ENCODE data around the gene TMEM235. TPM values are rescaled to one million over a fixed set of nuclear protein-coding genes. Genes with fewer than 3 reads are reported as not detected.

The TMEM235 gene
- total RNA-seq, 2 donors from 2014 or later = 0.33 TPM; not detected in 1

DNA sequence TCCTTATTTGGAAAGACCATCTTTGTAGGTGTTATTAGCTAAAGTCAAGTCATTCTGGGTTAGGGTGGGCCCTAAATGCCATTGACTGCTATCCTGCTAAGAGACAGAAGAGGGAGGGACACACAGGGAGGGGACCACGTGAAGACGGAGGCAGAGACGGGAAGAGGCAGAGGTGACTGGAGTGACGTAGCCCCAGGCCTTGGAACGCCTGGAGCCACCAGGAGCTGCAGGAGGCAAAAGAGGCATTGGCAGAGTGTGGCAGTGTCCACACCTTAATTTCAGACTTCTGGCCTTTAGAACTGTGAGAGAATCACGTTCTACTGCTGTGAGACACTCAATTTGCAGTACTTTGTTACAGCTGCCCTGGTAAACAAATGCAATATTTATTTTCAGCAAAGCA lies 31.0 kb upstream of the TMEM235 start:
- no peak for DNase-seq
- Histone ChIP-seq H3K36me3 (ENCODE audit: control insufficient read depth, insufficient read depth, low read length) (peaks cover 38% of the 10 kb centered on the region), H3K4me1 (ENCODE audit: control insufficient read depth, insufficient read depth, low read length) (no peaks in the 10 kb centered on the region), H3K27me3 (ENCODE audit: control insufficient read depth, insufficient read depth, low read length, poor library complexity, severe bottlenecking) (no peaks in the 10 kb centered on the region), H3K4me3 (ENCODE audit: low read length) (no peak overlapping the region), H3K27ac (ENCODE audit: low read depth, low read length) (no peak overlapping the region), H3K9ac (ENCODE audit: extremely low read depth, low read length, poor library complexity, severe bottlenecking) (no peak overlapping the region), H3K9me3 (ENCODE audit: control insufficient read depth, low read length) (no peaks in the 10 kb centered on the region)
- TF ChIP-seq, protein P1, sequence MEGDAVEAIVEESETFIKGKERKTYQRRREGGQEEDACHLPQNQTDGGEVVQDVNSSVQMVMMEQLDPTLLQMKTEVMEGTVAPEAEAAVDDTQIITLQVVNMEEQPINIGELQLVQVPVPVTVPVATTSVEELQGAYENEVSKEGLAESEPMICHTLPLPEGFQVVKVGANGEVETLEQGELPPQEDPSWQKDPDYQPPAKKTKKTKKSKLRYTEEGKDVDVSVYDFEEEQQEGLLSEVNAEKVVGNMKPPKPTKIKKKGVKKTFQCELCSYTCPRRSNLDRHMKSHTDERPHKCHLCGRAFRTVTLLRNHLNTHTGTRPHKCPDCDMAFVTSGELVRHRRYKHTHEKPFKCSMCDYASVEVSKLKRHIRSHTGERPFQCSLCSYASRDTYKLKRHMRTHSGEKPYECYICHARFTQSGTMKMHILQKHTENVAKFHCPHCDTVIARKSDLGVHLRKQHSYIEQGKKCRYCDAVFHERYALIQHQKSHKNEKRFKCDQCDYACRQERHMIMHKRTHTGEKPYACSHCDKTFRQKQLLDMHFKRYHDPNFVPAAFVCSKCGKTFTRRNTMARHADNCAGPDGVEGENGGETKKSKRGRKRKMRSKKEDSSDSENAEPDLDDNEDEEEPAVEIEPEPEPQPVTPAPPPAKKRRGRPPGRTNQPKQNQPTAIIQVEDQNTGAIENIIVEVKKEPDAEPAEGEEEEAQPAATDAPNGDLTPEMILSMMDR (conservative IDR thresholded peaks at IDR 0.05) = no peak
- no peaks in the 10 kb centered on the region for H3K9me3 Mint-ChIP-seq
- H3K27ac Mint-ChIP-seq = no peak overlapping the region
- H3K4me3 Mint-ChIP-seq = no peak overlapping the region
- peaks cover 19% of the 10 kb centered on the region for H3K4me1 Mint-ChIP-seq
- 91 to 93% methylated on average over 6 of the region's 6 CpGs for WGBS, 2 experiments (ENCODE audit: insufficient coverage in 1 of 2, insufficient read length in 1 of 2)
- peaks cover 48% of the 10 kb centered on the region for H3K36me3 Mint-ChIP-seq (ENCODE audit: low read depth)
- no peaks in the 10 kb centered on the region for H3K27me3 Mint-ChIP-seq (ENCODE audit: insufficient read depth)

DNA sequence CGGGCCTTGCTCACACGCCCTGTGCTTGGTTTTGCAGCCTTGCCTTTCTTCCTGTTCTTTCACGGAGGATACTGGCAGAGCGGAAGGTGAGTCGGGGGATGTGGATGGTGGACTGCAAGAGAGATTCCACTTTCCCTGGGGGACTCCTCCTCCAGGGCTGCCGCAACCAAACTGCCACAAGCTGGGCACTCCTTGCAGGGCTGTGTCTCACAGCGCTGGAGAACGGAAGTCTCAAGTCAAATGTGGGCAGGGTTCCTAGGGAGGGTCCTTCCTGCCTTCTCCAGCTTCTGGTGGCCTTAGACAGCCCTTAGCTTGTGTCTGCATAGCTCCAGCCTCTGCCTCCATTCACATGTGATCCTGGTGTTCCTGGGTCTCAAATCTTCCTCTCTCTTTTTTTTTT lies 28.8 kb upstream of the TMEM235 start:
- Mint-ChIP-seq H3K4me3 (no peak overlapping the region), H3K27me3 (ENCODE audit: insufficient read depth) (no peaks in the 10 kb centered on the region), H3K4me1 (peaks cover 5% of the 10 kb centered on the region), H3K36me3 (ENCODE audit: low read depth) (peaks cover 34% of the 10 kb centered on the region), H3K9me3 (no peaks in the 10 kb centered on the region), H3K27ac (no peak overlapping the region)
- Histone ChIP-seq H3K4me3 (ENCODE audit: low read length) (no peak overlapping the region), H3K36me3 (ENCODE audit: control insufficient read depth, insufficient read depth, low read length) (peaks cover 24% of the 10 kb centered on the region), H3K9me3 (ENCODE audit: control insufficient read depth, low read length) (no peaks in the 10 kb centered on the region), H3K27me3 (ENCODE audit: control insufficient read depth, insufficient read depth, low read length, poor library complexity, severe bottlenecking) (no peaks in the 10 kb centered on the region), H3K9ac (ENCODE audit: extremely low read depth, low read length, poor library complexity, severe bottlenecking) (no peak overlapping the region), H3K4me1 (ENCODE audit: control insufficient read depth, insufficient read depth, low read length) (no peaks in the 10 kb centered on the region), H3K27ac (ENCODE audit: low read depth, low read length) (no peak overlapping the region)
- TF ChIP-seq, protein P1 (conservative IDR thresholded peaks at IDR 0.05) = no peak
- no peak for DNase-seq
- WGBS, 2 experiments (ENCODE audit: insufficient coverage in 1 of 2, insufficient read length in 1 of 2) = 96 to 100% methylated on average over 5 to 8 of the region's 8 CpGs

DNA sequence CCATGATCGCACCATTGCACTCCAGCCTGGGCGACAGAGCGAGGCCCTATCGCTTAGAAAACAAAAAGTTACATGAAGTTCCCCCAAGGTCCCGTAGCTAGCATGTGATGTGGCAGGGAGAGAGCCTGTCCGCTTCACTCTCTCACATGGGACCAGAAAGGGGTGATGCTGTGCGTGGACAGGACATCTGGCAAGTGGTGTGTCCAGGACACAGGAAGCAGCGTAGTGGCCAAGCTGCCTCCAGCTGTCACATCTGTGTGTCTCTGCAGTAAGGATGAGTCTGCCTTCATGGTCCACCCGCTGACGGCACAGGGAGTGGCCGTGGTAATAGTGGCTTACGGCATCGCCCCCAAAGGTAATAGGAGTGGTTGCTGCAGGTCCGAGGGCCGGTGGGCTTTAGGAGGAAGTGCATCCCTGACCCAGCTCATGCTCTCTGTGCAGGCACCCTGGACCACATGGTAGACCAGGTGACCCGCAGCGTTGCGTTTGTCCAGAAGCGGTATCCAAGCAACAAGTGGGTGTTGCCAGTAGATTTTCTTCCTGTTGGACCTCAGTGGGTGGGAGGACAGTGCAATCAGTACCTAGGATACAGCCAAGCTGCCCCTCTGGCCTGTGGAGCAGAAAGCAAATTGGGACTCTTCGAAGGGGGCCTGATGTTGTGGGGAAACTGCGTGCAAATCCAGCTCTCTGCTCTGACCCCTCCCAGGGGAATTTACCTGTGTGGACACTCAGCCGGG lies 26.9 kb upstream of the TMEM235 start:
- H3K9me3 Mint-ChIP-seq = no peaks in the 10 kb centered on the region
- peaks cover 2% of the 10 kb centered on the region for H3K4me1 Mint-ChIP-seq
- Histone ChIP-seq H3K27me3 (ENCODE audit: control insufficient read depth, insufficient read depth, low read length, poor library complexity, severe bottlenecking) (no peaks in the 10 kb centered on the region), H3K4me1 (ENCODE audit: control insufficient read depth, insufficient read depth, low read length) (no peaks in the 10 kb centered on the region), H3K9me3 (ENCODE audit: control insufficient read depth, low read length) (no peaks in the 10 kb centered on the region), H3K27ac (ENCODE audit: low read depth, low read length) (no peak overlapping the region), H3K36me3 (ENCODE audit: control insufficient read depth, insufficient read depth, low read length) (peaks cover 13% of the 10 kb centered on the region), H3K4me3 (ENCODE audit: low read length) (no peak overlapping the region), H3K9ac (ENCODE audit: extremely low read depth, low read length, poor library complexity, severe bottlenecking) (no peak overlapping the region)
- no peaks in the 10 kb centered on the region for H3K27me3 Mint-ChIP-seq (ENCODE audit: insufficient read depth)
- H3K27ac Mint-ChIP-seq = no peak overlapping the region
- H3K36me3 Mint-ChIP-seq (ENCODE audit: low read depth) = peaks cover 23% of the 10 kb centered on the region
- no peak for DNase-seq
- no peak overlapping the region for H3K4me3 Mint-ChIP-seq
- 96% methylated on average over 21 to 22 of the region's 22 CpGs for WGBS, 2 experiments (ENCODE audit: insufficient coverage in 1 of 2, insufficient read length in 1 of 2)
- TF ChIP-seq, protein P1 (conservative IDR thresholded peaks at IDR 0.05) = no peak

Data from endodermal cell (in vitro differentiated cells).